ENCODE results near the gene SLC9B1. TPM values are rescaled to one million over a fixed set of nuclear protein-coding genes. Genes with fewer than 3 reads are reported as not detected.
"Not testable (repeated sequence)": the region's sequence is repeated elsewhere in the genome, so short reads cannot be mapped to it uniquely, and the experiment has no call there.

SLC9B1 gene
- total and polyA plus RNA-seq, 7 experiments from 2014 or later = 1.4 to 7.2 (median 3.4) TPM

DNA sequence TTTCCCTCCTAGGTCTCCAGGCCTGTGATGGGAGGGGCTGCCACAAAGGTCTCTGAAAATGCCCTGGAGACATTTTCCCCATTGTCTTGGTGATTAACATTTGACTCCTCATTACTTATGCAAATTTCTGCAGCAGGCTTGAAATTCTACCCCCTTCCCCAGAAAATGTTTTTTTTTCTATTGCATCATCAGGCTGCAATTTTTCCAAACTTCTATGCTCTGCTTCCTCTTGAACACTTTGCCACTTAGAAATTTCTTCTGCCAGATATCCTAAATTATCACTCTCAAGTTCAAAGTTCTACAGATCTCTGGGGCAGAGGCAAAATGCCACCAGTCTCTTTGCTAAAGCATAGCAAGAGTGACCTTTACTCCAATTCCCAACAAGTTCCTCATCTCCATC, 25.5 kb downstream of the SLC9B1 start:
- H3K4me3 ChIP-seq (ENCODE audit: low read length); POLR2A ChIA-PET; H3K36me3 ChIP-seq (ENCODE audit: control insufficient read depth in 2 of 3, insufficient read depth in 3 of 3, low read length in 3 of 3); H3K4me1 ChIP-seq (ENCODE audit: control insufficient read depth in 2 of 2, insufficient read depth in 2 of 2, low read length in 2 of 2); H3K4me3 Mint-ChIP-seq; H3K27me3 ChIP-seq (ENCODE audit: control insufficient read depth in 2 of 2, insufficient read depth in 2 of 2, low read length in 2 of 2); H3K4me1 Mint-ChIP-seq; H3K27me3 Mint-ChIP-seq; CTCF ChIA-PET; H3K27ac ChIP-seq (ENCODE audit: low read depth, low read length); ATAC-seq; intact Hi-C loops (cut with micrococcal nuclease); DNase-seq; H3K9me3 ChIP-seq (ENCODE audit: control insufficient read depth in 2 of 3, low read length in 3 of 3); H3K27ac Mint-ChIP-seq: not testable (repeated sequence)
- Mint-ChIP-seq H3K9me3 (peaks cover 0 to 18% (median 7%) of the 10 kb centered on the region in 11 donors), H3K36me3 (peaks cover 6 to 30% (median 18%) of the 10 kb centered on the region in 5 donors)

DNA sequence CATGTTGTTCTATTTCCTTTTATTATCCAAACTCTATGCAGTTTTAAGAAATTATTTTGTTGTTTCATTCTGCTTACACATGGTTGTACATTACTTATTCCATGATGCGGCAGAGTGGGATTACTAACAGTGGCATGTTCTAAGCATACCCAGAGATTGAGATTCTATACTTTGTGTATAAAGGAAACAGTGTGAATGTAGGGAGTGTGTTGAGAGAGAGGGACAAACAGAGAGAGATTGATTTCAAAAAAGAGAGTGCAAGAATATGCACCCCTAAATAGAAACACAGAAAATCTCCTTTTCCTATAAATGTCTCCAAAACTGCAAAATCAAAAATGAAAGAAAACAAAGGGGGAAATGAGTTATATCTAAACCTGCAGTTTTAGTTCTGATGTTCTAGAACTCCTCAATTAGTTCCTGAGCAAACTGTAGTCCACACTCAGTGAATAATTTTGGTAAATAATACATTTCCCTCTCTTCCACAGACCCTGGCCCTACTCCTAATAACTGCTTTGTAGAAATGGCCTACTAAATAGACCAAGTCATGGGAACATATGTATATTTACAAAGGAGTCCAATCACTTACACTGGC, 31.0 kb downstream of the SLC9B1 start:
- Mint-ChIP-seq H3K27me3 (no peaks in the 10 kb centered on the region), H3K27ac (peak overlapping the region in 1 of 9 donors; percentile 84), H3K4me3 (peak overlapping the region in 1 of 10 donors; percentile 59), H3K4me1 (peaks cover 0 to 30% (median 0%) of the 10 kb centered on the region in 7 donors), H3K9me3 (peaks cover 0 to 11% (median 0%) of the 10 kb centered on the region in 11 donors), H3K36me3 (peaks cover 5 to 40% (median 36%) of the 10 kb centered on the region in 5 donors)
- intact Hi-C loops (cut with micrococcal nuclease) = no loop called here
- H3K4me3 ChIP-seq (ENCODE audit: low read length) = no peak overlapping the region
- H3K27ac ChIP-seq (ENCODE audit: low read depth, low read length) = no peak overlapping the region
- no peaks in the 10 kb centered on the region for H3K4me1 ChIP-seq (ENCODE audit: control insufficient read depth in 2 of 2, insufficient read depth in 2 of 2, low read length in 2 of 2)
- ATAC-seq (no peak), DNase-seq (no peak)
- ChIA-PET CTCF (no interaction called here), POLR2A (no interaction called here)
- no peaks in the 10 kb centered on the region for H3K27me3 ChIP-seq (ENCODE audit: control insufficient read depth in 2 of 2, insufficient read depth in 2 of 2, low read length in 2 of 2)
- no peaks in the 10 kb centered on the region for H3K36me3 ChIP-seq (ENCODE audit: control insufficient read depth in 2 of 3, insufficient read depth in 3 of 3, low read length in 3 of 3)
- H3K9me3 ChIP-seq (ENCODE audit: control insufficient read depth in 2 of 3, low read length in 3 of 3) = peaks cover 0 to 1% (median 0%) of the 10 kb centered on the region in 3 experiments

DNA sequence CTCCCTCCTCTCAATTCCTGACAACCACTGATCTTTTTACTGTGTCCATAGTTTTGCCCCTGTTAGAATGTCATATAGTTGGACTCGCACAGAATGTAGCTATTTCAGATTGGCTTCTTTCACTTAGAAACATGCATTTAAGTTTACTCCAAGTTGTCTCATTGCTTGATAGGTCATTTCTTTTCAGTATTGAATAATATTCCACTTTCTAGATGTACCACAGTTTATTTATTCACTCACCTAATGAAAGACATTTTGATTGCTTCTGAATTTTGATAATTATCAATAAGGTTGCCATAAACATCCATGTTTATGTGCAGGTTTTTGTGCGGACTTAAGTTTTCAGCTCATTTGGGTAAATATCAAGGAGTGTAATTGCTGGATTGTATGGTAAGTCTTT, 38.5 kb downstream of the SLC9B1 start:
- Histone ChIP-seq H3K27me3 (ENCODE audit: control insufficient read depth in 2 of 2, insufficient read depth in 2 of 2, low read length in 2 of 2) (no peaks in the 10 kb centered on the region), H3K27ac (ENCODE audit: low read depth, low read length) (no peak overlapping the region), H3K9me3 (ENCODE audit: control insufficient read depth in 2 of 3, low read length in 3 of 3) (peaks cover 0 to 6% (median 0%) of the 10 kb centered on the region in 3 experiments), H3K4me3 (ENCODE audit: low read length) (no peak overlapping the region), H3K4me1 (ENCODE audit: control insufficient read depth in 2 of 2, insufficient read depth in 2 of 2, low read length in 2 of 2) (no peaks in the 10 kb centered on the region), H3K36me3 (ENCODE audit: control insufficient read depth in 2 of 3, insufficient read depth in 3 of 3, low read length in 3 of 3) (no peaks in the 10 kb centered on the region)
- no peaks in the 10 kb centered on the region for H3K27me3 Mint-ChIP-seq
- no peak for ATAC-seq
- H3K9me3 Mint-ChIP-seq = peaks cover 0 to 29% (median 7%) of the 10 kb centered on the region in 11 donors
- no peak overlapping the region for H3K4me3 Mint-ChIP-seq
- peaks cover 0 to 3% (median 0%) of the 10 kb centered on the region in 7 donors for H3K4me1 Mint-ChIP-seq
- peaks cover 4 to 41% (median 19%) of the 10 kb centered on the region in 5 donors for H3K36me3 Mint-ChIP-seq
- no peak for DNase-seq
- no peak overlapping the region for H3K27ac Mint-ChIP-seq
- POLR2A ChIA-PET = no interaction called here
- CTCF ChIA-PET = no interaction called here
- intact Hi-C loops (cut with micrococcal nuclease) = no loop called here

DNA sequence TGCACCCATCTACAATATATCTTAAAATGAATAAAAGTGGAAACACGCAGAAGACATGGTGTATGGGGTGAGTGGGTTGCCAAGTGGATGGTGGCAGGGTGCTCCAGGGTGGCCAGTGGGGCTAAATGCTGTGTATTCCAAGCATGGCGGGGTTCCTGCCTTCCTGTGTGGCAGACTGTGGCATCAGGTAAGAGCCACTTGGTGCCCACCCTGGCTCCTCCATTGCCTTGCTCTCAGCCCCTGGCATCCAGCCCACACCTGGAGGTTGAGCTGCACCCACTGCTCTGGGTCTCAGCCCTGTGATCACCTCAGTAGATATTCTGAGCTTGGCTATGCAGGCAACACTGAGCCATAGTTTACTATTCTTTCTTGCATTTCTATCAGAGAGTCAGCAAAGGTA, 57.7 kb downstream of the SLC9B1 start:
- CTCF ChIA-PET; H3K27me3 ChIP-seq (ENCODE audit: control insufficient read depth in 2 of 2, insufficient read depth in 2 of 2, low read length in 2 of 2); H3K9me3 ChIP-seq (ENCODE audit: control insufficient read depth in 2 of 3, low read length in 3 of 3); H3K36me3 ChIP-seq (ENCODE audit: control insufficient read depth in 2 of 3, insufficient read depth in 3 of 3, low read length in 3 of 3); H3K4me1 Mint-ChIP-seq; H3K4me3 Mint-ChIP-seq; POLR2A ChIA-PET; H3K4me1 ChIP-seq (ENCODE audit: control insufficient read depth in 2 of 2, insufficient read depth in 2 of 2, low read length in 2 of 2); H3K4me3 ChIP-seq (ENCODE audit: low read length); H3K27me3 Mint-ChIP-seq; DNase-seq; H3K27ac Mint-ChIP-seq; ATAC-seq; H3K27ac ChIP-seq (ENCODE audit: low read depth, low read length); intact Hi-C loops (cut with micrococcal nuclease): not testable (repeated sequence)
- H3K9me3 Mint-ChIP-seq = peaks cover 1 to 31% (median 9%) of the 10 kb centered on the region in 11 donors
- peaks cover 2 to 40% (median 30%) of the 10 kb centered on the region in 5 donors for H3K36me3 Mint-ChIP-seq

DNA sequence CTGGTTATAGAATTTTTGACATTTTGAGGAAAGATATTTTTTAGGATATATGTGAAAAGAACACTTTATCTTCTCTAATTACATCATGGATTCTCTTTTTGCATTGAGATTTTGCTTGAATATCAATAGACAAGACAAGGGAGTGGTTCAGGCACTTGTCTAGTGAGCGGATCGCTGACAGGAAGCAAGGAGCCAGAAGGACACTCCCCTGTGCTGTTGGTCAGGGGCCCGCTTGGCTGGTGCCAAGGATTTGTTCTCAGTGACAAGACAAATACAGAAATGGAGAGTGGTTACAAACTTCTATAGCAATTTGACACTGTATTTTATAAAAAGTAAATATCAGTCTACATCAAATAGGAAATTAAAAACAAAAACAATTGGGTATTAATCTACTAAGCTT, 60.0 kb downstream of the SLC9B1 start:
- no peak for DNase-seq
- no peak overlapping the region for H3K4me3 ChIP-seq (ENCODE audit: low read length)
- H3K4me1 ChIP-seq (ENCODE audit: control insufficient read depth in 2 of 2, insufficient read depth in 2 of 2, low read length in 2 of 2) = no peaks in the 10 kb centered on the region
- H3K36me3 ChIP-seq (ENCODE audit: control insufficient read depth in 2 of 3, insufficient read depth in 3 of 3, low read length in 3 of 3) = no peaks in the 10 kb centered on the region
- no peak overlapping the region for H3K27ac ChIP-seq (ENCODE audit: low read depth, low read length)
- no peaks in the 10 kb centered on the region for H3K9me3 ChIP-seq (ENCODE audit: control insufficient read depth in 2 of 3, low read length in 3 of 3)
- no peak for ATAC-seq
- Mint-ChIP-seq H3K27ac (no peak overlapping the region), H3K9me3 (peaks cover 7 to 40% (median 9%) of the 10 kb centered on the region in 11 donors), H3K4me1 (no peaks in the 10 kb centered on the region), H3K4me3 (no peak overlapping the region), H3K36me3 (peaks cover 4 to 41% (median 29%) of the 10 kb centered on the region in 5 donors), H3K27me3 (no peaks in the 10 kb centered on the region)
- no peaks in the 10 kb centered on the region for H3K27me3 ChIP-seq (ENCODE audit: control insufficient read depth in 2 of 2, insufficient read depth in 2 of 2, low read length in 2 of 2)
- CTCF ChIA-PET = interaction anchor here (0.8 kb wide), 1 partner anchor 19 kb away, joined by 3 read pairs; no protein-coding TSS in a partner anchor
- intact Hi-C loops (cut with micrococcal nuclease) = no loop called here
- POLR2A ChIA-PET = no interaction called here

DNA sequence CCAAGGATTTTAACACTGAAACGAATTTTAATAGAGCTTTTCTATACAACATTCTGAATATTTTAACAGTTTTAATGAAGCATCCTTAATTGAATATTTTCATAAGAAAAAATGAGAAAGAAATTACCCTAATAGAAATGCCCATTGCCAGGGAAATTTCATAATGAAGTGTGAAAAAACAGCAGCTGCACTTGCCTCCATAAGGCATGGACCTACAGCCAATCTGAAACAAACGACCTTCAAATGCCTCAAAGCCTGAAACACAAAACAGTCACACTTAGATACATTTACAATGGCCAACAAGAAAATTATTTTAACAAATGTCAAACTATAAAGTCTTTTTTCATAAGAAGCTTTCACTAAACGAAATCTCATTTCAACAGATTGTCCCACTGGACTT, 74.4 kb downstream of the SLC9B1 start:
- Histone ChIP-seq H3K27ac (ENCODE audit: low read depth, low read length) (no peak overlapping the region), H3K36me3 (ENCODE audit: control insufficient read depth in 2 of 3, insufficient read depth in 3 of 3, low read length in 3 of 3) (no peaks in the 10 kb centered on the region), H3K27me3 (ENCODE audit: control insufficient read depth in 2 of 2, insufficient read depth in 2 of 2, low read length in 2 of 2) (no peaks in the 10 kb centered on the region), H3K4me3 (ENCODE audit: low read length) (no peak overlapping the region), H3K9me3 (ENCODE audit: control insufficient read depth in 2 of 3, low read length in 3 of 3) (no peaks in the 10 kb centered on the region), H3K4me1 (ENCODE audit: control insufficient read depth in 2 of 2, insufficient read depth in 2 of 2, low read length in 2 of 2) (no peaks in the 10 kb centered on the region)
- DNase-seq (no peak), ATAC-seq (no peak)
- peaks cover 0 to 22% (median 8%) of the 10 kb centered on the region in 11 donors for H3K9me3 Mint-ChIP-seq
- no peak overlapping the region for H3K4me3 Mint-ChIP-seq
- no peaks in the 10 kb centered on the region for H3K4me1 Mint-ChIP-seq
- H3K27ac Mint-ChIP-seq = no peak overlapping the region
- ChIA-PET POLR2A (interaction anchor here (0.6 kb wide), 1 partner anchor 140 kb away, joined by 4 read pairs; no protein-coding TSS in a partner anchor), CTCF (no interaction called here)
- H3K27me3 Mint-ChIP-seq = no peaks in the 10 kb centered on the region
- intact Hi-C loops (cut with micrococcal nuclease) = no loop called here
- H3K36me3 Mint-ChIP-seq = peaks cover 0 to 53% (median 22%) of the 10 kb centered on the region in 5 donors

DNA sequence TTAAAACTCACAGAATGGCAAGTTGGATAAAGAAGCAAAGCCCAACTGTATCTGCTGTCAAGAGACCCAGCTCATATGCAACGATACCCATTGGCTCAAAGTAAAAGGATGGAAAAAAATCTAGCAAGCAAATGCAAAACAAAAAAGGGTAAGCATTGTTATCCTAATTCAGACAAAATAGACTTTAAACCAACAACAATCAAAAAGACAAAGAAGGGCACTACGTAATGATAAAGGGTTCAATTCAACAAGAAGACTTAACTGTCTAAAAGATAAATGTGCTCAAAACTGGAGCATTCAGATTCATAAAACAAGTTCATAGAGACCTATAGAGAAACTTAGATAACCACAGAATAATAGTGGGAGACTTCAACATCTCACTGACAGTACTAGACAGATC, 81.4 kb downstream of the SLC9B1 start:
- CTCF ChIA-PET; ATAC-seq; H3K4me1 Mint-ChIP-seq; H3K27me3 ChIP-seq (ENCODE audit: control insufficient read depth in 2 of 2, insufficient read depth in 2 of 2, low read length in 2 of 2); H3K36me3 ChIP-seq (ENCODE audit: control insufficient read depth in 2 of 3, insufficient read depth in 3 of 3, low read length in 3 of 3); H3K4me3 Mint-ChIP-seq; H3K9me3 ChIP-seq (ENCODE audit: control insufficient read depth in 2 of 3, low read length in 3 of 3); H3K4me3 ChIP-seq (ENCODE audit: low read length); POLR2A ChIA-PET; H3K27me3 Mint-ChIP-seq; DNase-seq; H3K27ac ChIP-seq (ENCODE audit: low read depth, low read length); intact Hi-C loops (cut with micrococcal nuclease); H3K27ac Mint-ChIP-seq; H3K4me1 ChIP-seq (ENCODE audit: control insufficient read depth in 2 of 2, insufficient read depth in 2 of 2, low read length in 2 of 2): not testable (repeated sequence)
- Mint-ChIP-seq H3K9me3 (peaks cover 0 to 23% (median 10%) of the 10 kb centered on the region in 11 donors), H3K36me3 (peaks cover 0 to 42% (median 31%) of the 10 kb centered on the region in 5 donors)
